HUES48 (cell line): ENCODE results near the gene FCRL3.
"Not testable (repeated sequence)": the region's sequence is repeated elsewhere in the genome, so short reads cannot be mapped to it uniquely, and the experiment has no call there.

Experiments used
- H3K27ac ChIP-seq: one replicate; pipeline ENCODE4 v1.7.0; 2013; ENCODE audit warnings: low read depth, low read length, inconsistent platforms
- H3K27me3 ChIP-seq: 2 replicates; pipeline ENCODE4 v1.6.1; 2013; ENCODE audit warnings: mild to moderate bottlenecking, low read length; ENCODE audit not compliant: control insufficient read depth, insufficient read depth
- H3K36me3 ChIP-seq: 2 replicates; pipeline ENCODE4 v1.6.1; 2013; ENCODE audit warnings: low read length; ENCODE audit not compliant: control insufficient read depth, insufficient read depth
- H3K4me1 ChIP-seq: 2 replicates; pipeline ENCODE4 v1.6.1; 2013; ENCODE audit warnings: mild to moderate bottlenecking, low read length; ENCODE audit not compliant: control insufficient read depth, insufficient read depth
- H3K4me3 ChIP-seq: 2 replicates; pipeline ENCODE4 v1.5.1; 2013; ENCODE audit warnings: mild to moderate bottlenecking, low read depth, low read length
- H3K9ac ChIP-seq: 2 replicates; pipeline ENCODE4 v1.6.1; 2013; ENCODE audit warnings: mild to moderate bottlenecking, low read depth, low read length, moderate library complexity
- H3K9me3 ChIP-seq: 2 replicates; pipeline ENCODE4 v1.6.1; 2013; ENCODE audit warnings: low read length; ENCODE audit not compliant: control insufficient read depth, insufficient read depth

FCRL3 gene, protein sequence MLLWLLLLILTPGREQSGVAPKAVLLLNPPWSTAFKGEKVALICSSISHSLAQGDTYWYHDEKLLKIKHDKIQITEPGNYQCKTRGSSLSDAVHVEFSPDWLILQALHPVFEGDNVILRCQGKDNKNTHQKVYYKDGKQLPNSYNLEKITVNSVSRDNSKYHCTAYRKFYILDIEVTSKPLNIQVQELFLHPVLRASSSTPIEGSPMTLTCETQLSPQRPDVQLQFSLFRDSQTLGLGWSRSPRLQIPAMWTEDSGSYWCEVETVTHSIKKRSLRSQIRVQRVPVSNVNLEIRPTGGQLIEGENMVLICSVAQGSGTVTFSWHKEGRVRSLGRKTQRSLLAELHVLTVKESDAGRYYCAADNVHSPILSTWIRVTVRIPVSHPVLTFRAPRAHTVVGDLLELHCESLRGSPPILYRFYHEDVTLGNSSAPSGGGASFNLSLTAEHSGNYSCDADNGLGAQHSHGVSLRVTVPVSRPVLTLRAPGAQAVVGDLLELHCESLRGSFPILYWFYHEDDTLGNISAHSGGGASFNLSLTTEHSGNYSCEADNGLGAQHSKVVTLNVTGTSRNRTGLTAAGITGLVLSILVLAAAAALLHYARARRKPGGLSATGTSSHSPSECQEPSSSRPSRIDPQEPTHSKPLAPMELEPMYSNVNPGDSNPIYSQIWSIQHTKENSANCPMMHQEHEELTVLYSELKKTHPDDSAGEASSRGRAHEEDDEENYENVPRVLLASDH

GRCh38 chr1:157700732-157701131, at the start of gene FCRL3:
TSS of gene FCRL3 (minus strand) at chr1:157700769. CDS start at chr1:157700489, 280 bp downstream.
- Histone ChIP-seq H3K27ac (no peak within 1 kb of the TSS), H3K9me3 (no peaks in the 10 kb centered on the region), H3K9ac (no peak within 1 kb of the TSS), H3K27me3 (no peaks in the 10 kb centered on the region), H3K4me3 (no peak within 1 kb of the TSS), H3K36me3 (no peaks in the 10 kb centered on the region), H3K4me1 (no peaks in the 10 kb centered on the region)

DNA sequence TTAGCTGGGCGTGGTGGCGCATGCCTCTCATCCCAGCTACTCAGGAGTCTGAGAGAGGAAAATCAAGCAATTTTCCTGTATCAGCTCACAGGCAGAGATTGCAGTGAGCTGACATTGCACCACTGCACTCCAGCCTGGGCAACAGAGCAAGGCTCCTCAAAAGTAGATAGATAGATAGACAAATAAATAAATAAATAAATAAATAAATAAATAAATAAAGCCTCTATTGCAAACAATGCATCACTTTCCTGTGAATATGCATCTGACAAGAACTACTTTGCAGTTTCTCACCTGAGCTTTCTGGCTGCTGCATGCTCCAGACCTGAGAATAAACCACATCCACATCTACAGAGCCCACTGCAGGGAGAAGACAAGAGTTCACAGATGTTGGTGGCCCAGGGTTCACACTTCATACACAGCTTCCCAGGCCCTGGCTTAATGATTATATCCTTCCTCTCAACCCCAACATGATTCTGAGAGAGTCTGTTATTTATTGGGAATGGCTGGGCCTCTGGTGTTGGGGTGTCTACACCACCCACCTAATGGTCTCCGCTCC, 47.8 kb upstream of the FCRL3 start:
- H3K4me1 ChIP-seq: peaks cover 1% of the 10 kb centered on the region
- no peak overlapping the region for H3K4me3 ChIP-seq
- no peak overlapping the region for H3K9ac ChIP-seq
- no peak overlapping the region for H3K27ac ChIP-seq
- no peaks in the 10 kb centered on the region for H3K9me3 ChIP-seq
- no peaks in the 10 kb centered on the region for H3K36me3 ChIP-seq
- H3K27me3 ChIP-seq: no peaks in the 10 kb centered on the region

- H3K27me3 ChIP-seq: no peaks in the 10 kb centered on the region
- H3K9ac ChIP-seq: no peak overlapping the region
- H3K36me3 ChIP-seq: no peaks in the 10 kb centered on the region
- no peak overlapping the region for H3K4me3 ChIP-seq
- H3K27ac ChIP-seq: no peak overlapping the region
- no peaks in the 10 kb centered on the region for H3K4me1 ChIP-seq
- no peaks in the 10 kb centered on the region for H3K9me3 ChIP-seq
These were observed 38.8 kb upstream of the FCRL3 start for GRCh38 chr1:157739229-157739901.

DNA sequence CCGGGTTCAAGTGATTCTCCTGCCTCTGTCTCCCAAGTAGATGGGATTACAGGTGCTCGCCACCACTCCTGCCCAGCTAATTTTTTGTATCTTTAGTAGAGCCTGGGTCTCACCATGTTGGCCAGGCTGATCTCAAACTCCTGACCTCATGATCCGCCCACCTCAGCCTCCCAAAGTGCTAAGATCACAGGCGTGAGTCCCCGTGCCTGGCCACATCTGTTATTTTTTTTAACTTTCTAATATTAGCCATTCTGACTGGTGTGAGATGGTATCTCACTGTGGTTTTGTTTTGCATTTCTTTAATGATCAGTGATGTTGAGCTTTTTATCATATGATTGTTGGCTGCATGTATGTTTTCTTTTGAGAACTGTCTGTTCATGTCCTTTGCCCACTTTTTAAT, 35.4 kb upstream of the FCRL3 start:
- not testable (repeated sequence) for H3K27ac ChIP-seq, H3K4me1 ChIP-seq, H3K9ac ChIP-seq

GRCh38 chr1:157734321-157734720, 33.8 kb upstream of the FCRL3 start:
- Histone ChIP-seq H3K4me1 (no peaks in the 10 kb centered on the region), H3K36me3 (no peaks in the 10 kb centered on the region), H3K9ac (no peak overlapping the region), H3K4me3 (no peak overlapping the region), H3K27ac (no peak overlapping the region), H3K27me3 (no peaks in the 10 kb centered on the region), H3K9me3 (no peaks in the 10 kb centered on the region)

More for the DNA sequence above, 35.4 kb upstream of the FCRL3 start:
- not testable (repeated sequence) for H3K36me3 ChIP-seq, H3K4me3 ChIP-seq, H3K27me3 ChIP-seq, H3K9me3 ChIP-seq

- Histone ChIP-seq H3K4me1 (no peaks in the 10 kb centered on the region), H3K27me3 (no peaks in the 10 kb centered on the region), H3K4me3 (no peak overlapping the region), H3K36me3 (no peaks in the 10 kb centered on the region), H3K27ac (no peak overlapping the region), H3K9ac (no peak overlapping the region), H3K9me3 (no peaks in the 10 kb centered on the region)
These were observed 32.2 kb upstream of the FCRL3 start for GRCh38 chr1:157732755-157733154.

- H3K36me3 ChIP-seq: no peaks in the 10 kb centered on the region
- H3K27ac ChIP-seq: no peak overlapping the region
These were observed 24.6 kb upstream of the FCRL3 start for GRCh38 chr1:157725221-157725577.

DNA sequence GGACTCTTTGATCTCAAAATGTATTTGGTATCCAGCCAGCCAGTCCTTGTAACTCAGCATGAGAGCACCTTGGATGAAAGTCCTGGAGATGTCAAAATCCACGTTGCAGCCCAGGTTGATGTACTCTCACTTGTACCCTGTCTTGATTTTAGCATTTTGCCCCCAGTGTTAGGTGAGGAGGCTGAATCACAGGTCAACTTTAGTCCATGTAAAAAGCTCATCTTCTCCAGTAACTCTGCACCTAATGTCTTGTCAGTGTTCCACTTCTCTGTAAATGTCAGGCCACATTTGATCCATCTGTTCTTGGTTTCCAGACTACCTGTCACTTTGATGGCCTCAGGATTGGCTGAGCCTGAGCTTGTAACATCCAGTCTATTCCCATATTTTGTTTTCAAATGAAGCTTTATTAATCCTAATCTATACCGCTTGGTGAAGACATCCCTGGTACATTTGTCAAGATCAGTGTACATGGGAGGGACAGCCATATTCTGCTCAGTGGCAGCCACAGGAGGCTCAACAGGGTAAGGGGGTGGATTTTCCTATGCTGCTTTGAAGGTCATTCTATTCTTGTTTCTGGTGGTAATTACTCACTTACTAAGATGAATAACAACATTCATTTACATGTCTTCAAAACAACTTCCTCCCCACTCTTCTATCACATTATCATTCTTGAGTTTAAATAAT, 24.1 kb upstream of the FCRL3 start:
- Histone ChIP-seq H3K36me3 (no peaks in the 10 kb centered on the region), H3K27me3 (no peaks in the 10 kb centered on the region), H3K9me3 (peaks cover 29% of the 10 kb centered on the region), H3K4me3 (no peak overlapping the region), H3K27ac (no peak overlapping the region), H3K9ac (no peak overlapping the region), H3K4me1 (no peaks in the 10 kb centered on the region)

More at GRCh38 chr1:157725221-157725577, 24.6 kb upstream of the FCRL3 start:
- H3K27me3 ChIP-seq: no peaks in the 10 kb centered on the region
- H3K4me3 ChIP-seq: no peak overlapping the region
- no peak overlapping the region for H3K9ac ChIP-seq
- H3K4me1 ChIP-seq: no peaks in the 10 kb centered on the region
- H3K9me3 ChIP-seq: peaks cover 29% of the 10 kb centered on the region

GRCh38 chr1:157723157-157723556, 22.6 kb upstream of the FCRL3 start:
- Histone ChIP-seq H3K4me1 (no peaks in the 10 kb centered on the region), H3K36me3 (no peaks in the 10 kb centered on the region), H3K4me3 (no peak overlapping the region), H3K27me3 (no peaks in the 10 kb centered on the region), H3K9me3 (peaks cover 29% of the 10 kb centered on the region), H3K27ac (no peak overlapping the region), H3K9ac (no peak overlapping the region)

DNA sequence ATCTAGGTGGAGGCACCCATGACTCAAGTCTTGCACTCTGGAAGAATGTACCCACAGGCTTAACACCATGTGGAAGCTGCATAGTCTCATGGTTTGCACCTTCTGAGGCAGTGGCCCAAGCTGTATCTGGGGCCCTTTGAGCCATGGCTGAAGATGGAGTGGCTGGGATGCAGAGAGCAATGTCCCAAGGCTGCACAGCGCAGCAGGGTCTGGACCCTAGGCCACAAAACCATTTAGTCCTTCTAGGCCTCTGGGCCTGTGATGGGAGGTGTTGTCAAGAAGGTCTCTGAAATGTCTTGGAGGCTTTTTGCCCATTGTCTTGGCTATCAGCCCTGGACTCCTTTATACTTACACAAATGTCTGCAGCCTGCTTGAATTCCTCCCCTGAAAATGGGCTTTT, 21.4 kb upstream of the FCRL3 start:
- Histone ChIP-seq H3K4me3 (no peak overlapping the region), H3K9ac (no peak overlapping the region), H3K27ac (no peak overlapping the region), H3K9me3 (peaks cover 29% of the 10 kb centered on the region), H3K4me1 (no peaks in the 10 kb centered on the region), H3K27me3 (no peaks in the 10 kb centered on the region), H3K36me3 (no peaks in the 10 kb centered on the region)
